ENCODE results near the gene PRSS12.
A peak's percentile ranks its signal among the peaks of the same experiment; 100 is the strongest.
"Not testable (repeated sequence)": the region's sequence is repeated elsewhere in the genome, so short reads cannot be mapped to it uniquely, and the experiment has no call there.

The PRSS12 gene

DNA sequence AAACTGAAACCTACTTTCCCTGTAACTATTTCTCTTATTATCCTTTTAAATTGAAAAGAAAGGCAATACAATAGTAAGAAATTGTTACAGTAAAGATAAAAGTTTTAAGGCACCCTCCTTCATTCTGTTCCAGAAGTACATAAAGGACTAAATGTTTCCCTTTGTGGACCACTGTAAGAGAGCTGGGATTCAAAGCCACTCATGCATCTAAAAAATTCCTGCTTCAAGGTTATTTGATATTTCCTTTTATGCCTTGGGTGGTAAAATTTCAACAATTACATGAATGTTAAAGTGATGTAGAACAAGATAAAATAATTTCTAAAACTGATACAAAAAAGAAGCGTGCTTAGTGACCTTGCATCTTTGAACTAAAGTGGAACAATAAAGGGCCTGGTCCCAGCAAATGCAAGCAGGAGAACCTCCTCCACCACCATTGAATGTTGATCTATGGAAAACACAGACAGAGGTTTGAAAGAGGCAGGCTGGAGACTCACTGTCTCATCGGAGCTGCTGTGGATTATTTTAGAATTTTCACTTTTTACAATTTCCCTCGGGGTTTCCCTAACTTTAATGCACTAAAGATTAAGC is 42.3 kb upstream of the PRSS12 start:
- DNase-seq (ENCODE audit: low read depth), result no peak
- TF ChIP-seq CTCF (conservative IDR thresholded peaks at IDR 0.05; ENCODE audit: control insufficient read depth, insufficient read depth, low read depth, low read length), result no peak
- H3K4me3 ChIP-seq (ENCODE audit: control insufficient read depth, low read depth, low read length), result no peak overlapping the region

DNA sequence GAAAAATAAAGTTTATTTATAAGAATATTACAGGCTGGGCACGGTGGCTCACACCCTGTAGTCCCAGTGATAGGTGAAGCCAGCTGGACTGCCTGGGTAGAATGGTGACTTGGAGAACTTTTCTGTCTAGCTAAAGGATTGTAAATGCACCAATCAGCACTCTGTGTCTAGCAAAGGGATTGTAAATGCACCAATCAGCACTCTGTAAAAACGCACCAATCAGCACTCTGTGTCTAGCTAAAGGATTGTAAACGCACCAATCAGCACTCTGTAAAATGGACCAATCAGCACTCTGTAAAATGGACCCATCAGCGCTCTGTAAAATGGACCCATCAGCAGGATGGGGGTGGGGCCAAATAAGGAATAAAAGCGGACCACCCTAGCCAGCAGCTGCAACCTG is 39.7 kb upstream of the PRSS12 start:
- not testable (repeated sequence) for H3K4me3 ChIP-seq (ENCODE audit: control insufficient read depth, low read depth, low read length); DNase-seq (ENCODE audit: low read depth)

GRCh38 chr4:118390121-118390520 is 37.3 kb upstream of the PRSS12 start:
- TF ChIP-seq CTCF (conservative IDR thresholded peaks at IDR 0.05; ENCODE audit: control insufficient read depth, insufficient read depth, low read depth, low read length), result no peak
- H3K4me3 ChIP-seq (ENCODE audit: control insufficient read depth, low read depth, low read length), result no peak overlapping the region
- no peak for DNase-seq (ENCODE audit: low read depth)

GRCh38 chr4:118389721-118390120 is 36.9 kb upstream of the PRSS12 start:
- no peak for TF ChIP-seq CTCF (conservative IDR thresholded peaks at IDR 0.05; ENCODE audit: control insufficient read depth, insufficient read depth, low read depth, low read length)
- DNase-seq (ENCODE audit: low read depth), result no peak
- H3K4me3 ChIP-seq (ENCODE audit: control insufficient read depth, low read depth, low read length), result no peak overlapping the region

DNA sequence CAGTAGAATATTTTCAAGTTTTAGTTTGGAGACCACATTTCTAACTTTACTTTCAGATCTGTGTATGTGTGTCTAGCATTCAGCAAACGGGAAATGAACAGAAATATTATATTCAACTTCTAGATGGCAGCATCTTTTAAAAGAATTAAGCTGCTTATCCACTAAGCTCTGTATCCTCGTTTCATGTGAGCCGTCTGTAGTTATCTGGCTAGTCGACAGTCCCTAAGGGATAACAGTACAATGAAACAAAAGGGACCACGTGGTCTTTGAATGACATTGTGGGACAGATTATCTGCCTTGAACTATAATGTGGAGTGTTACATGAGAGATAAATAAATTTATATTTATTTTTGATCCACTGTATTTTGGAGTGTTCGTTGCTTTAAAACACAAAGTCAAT is 35.8 kb upstream of the PRSS12 start:
- DNase-seq (ENCODE audit: low read depth), result no peak
- TF ChIP-seq CTCF (conservative IDR thresholded peaks at IDR 0.05; ENCODE audit: control insufficient read depth, insufficient read depth, low read depth, low read length), result no peak
- no peak overlapping the region for H3K4me3 ChIP-seq (ENCODE audit: control insufficient read depth, low read depth, low read length)

DNA sequence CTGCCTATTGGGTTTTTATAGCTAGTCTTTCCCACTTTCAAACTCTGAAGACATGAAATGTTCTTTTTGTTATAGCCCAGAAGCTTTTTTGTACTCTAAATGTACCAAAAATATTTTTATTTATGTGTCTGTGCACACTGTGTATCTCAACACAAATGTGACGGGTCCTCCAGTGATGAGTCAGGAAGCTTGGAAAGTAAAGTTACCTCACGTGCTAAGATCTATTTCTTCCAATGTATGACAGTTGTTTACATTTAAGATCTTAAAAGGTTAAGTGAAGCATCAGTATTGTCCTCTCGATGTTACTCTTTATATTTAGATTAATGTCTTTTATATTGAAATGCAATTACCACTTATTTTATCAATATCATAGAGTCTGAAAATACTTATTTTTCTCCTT is 29.1 kb upstream of the PRSS12 start:
- TF ChIP-seq CTCF (conservative IDR thresholded peaks at IDR 0.05; ENCODE audit: control insufficient read depth, insufficient read depth, low read depth, low read length), result no peak
- DNase-seq (ENCODE audit: low read depth), result peak; percentile 11
- H3K4me3 ChIP-seq (ENCODE audit: control insufficient read depth, low read depth, low read length), result no peak overlapping the region

DNA sequence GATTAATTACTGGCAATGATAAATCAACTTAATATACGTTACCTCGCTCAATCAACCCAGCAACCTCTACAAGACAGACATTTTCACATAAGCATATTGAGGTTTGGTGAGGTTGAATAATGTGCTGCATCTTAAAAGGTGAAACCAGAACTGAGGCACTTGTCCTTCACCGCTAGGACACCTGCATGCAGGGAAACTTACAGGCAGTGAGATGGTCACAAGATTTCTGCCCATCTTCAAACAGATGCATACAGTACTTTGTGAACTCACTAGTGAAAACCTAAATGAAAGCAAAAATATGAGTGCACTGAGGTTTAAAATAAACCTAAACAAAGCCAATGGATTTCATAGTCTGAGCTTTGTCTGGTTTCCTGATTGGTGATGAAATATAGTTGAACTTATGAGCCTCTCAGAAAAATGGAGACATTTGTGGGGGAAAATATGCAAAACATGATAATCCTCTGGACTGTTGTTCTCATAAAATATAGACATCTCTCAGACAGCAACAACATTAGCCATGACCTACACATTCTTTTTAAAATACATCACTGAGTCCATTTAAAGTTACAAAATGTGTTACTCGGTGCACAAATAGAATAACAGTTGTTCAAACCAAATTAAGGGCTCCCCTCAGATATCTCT is 20.9 kb upstream of the PRSS12 start:
- TF ChIP-seq CTCF (conservative IDR thresholded peaks at IDR 0.05; ENCODE audit: control insufficient read depth, insufficient read depth, low read depth, low read length), result no peak
- no peak for DNase-seq (ENCODE audit: low read depth)
- no peak overlapping the region for H3K4me3 ChIP-seq (ENCODE audit: control insufficient read depth, low read depth, low read length)
